ENCODE measurements around the gene CARD6. TPM values are rescaled to one million over a fixed set of nuclear protein-coding genes. Genes with fewer than 3 reads are reported as not detected.

Gene CARD6
- total and polyA plus RNA-seq, 2 of the 13 experiments (the other 11 are each of a cell fraction or from before 2014, with no cell fraction given) = 0.33 to 1.4 TPM

- TF ChIP-seq, protein P1, sequence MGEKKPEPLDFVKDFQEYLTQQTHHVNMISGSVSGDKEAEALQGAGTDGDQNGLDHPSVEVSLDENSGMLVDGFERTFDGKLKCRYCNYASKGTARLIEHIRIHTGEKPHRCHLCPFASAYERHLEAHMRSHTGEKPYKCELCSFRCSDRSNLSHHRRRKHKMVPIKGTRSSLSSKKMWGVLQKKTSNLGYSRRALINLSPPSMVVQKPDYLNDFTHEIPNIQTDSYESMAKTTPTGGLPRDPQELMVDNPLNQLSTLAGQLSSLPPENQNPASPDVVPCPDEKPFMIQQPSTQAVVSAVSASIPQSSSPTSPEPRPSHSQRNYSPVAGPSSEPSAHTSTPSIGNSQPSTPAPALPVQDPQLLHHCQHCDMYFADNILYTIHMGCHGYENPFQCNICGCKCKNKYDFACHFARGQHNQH (CRISPR knock-in tag; IDR thresholded peaks at IDR 0.05) = peak; percentile 35; the same call in 1 of the 2 replicates
- TF ChIP-seq, protein P2, sequence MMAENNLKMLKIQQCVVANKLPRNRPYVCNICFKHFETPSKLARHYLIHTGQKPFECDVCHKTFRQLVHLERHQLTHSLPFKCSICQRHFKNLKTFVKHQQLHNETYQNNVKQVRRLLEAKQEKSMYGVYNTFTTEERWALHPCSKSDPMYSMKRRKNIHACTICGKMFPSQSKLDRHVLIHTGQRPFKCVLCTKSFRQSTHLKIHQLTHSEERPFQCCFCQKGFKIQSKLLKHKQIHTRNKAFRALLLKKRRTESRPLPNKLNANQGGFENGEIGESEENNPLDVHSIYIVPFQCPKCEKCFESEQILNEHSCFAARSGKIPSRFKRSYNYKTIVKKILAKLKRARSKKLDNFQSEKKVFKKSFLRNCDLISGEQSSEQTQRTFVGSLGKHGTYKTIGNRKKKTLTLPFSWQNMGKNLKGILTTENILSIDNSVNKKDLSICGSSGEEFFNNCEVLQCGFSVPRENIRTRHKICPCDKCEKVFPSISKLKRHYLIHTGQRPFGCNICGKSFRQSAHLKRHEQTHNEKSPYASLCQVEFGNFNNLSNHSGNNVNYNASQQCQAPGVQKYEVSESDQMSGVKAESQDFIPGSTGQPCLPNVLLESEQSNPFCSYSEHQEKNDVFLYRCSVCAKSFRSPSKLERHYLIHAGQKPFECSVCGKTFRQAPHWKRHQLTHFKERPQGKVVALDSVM (CRISPR knock-in tag; IDR thresholded peaks at IDR 0.05) = 0 out of 2 replicates have a peak, but pooled peaks have one; percentile 9
- peak; percentile 82; the same call in 1 of the 2 replicates for TF ChIP-seq MED13 (CRISPR knock-in tag; IDR thresholded peaks at IDR 0.05)
- TF ChIP-seq ZNF501 (CRISPR knock-in tag; IDR thresholded peaks at IDR 0.05) = peak; percentile 79
- TF ChIP-seq, protein P3, sequence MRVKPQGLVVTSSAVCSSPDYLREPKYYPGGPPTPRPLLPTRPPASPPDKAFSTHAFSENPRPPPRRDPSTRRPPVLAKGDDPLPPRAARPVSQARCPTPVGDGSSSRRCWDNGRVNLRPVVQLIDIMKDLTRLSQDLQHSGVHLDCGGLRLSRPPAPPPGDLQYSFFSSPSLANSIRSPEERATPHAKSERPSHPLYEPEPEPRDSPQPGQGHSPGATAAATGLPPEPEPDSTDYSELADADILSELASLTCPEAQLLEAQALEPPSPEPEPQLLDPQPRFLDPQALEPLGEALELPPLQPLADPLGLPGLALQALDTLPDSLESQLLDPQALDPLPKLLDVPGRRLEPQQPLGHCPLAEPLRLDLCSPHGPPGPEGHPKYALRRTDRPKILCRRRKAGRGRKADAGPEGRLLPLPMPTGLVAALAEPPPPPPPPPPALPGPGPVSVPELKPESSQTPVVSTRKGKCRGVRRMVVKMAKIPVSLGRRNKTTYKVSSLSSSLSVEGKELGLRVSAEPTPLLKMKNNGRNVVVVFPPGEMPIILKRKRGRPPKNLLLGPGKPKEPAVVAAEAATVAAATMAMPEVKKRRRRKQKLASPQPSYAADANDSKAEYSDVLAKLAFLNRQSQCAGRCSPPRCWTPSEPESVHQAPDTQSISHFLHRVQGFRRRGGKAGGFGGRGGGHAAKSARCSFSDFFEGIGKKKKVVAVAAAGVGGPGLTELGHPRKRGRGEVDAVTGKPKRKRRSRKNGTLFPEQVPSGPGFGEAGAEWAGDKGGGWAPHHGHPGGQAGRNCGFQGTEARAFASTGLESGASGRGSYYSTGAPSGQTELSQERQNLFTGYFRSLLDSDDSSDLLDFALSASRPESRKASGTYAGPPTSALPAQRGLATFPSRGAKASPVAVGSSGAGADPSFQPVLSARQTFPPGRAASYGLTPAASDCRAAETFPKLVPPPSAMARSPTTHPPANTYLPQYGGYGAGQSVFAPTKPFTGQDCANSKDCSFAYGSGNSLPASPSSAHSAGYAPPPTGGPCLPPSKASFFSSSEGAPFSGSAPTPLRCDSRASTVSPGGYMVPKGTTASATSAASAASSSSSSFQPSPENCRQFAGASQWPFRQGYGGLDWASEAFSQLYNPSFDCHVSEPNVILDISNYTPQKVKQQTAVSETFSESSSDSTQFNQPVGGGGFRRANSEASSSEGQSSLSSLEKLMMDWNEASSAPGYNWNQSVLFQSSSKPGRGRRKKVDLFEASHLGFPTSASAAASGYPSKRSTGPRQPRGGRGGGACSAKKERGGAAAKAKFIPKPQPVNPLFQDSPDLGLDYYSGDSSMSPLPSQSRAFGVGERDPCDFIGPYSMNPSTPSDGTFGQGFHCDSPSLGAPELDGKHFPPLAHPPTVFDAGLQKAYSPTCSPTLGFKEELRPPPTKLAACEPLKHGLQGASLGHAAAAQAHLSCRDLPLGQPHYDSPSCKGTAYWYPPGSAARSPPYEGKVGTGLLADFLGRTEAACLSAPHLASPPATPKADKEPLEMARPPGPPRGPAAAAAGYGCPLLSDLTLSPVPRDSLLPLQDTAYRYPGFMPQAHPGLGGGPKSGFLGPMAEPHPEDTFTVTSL (CRISPR knock-in tag; IDR thresholded peaks at IDR 0.05; ENCODE audit: borderline replicate concordance) = peak; percentile 43; the same call in 1 of the 2 replicates
- no peak for TF ChIP-seq TGIF2 (CRISPR knock-in tag; IDR thresholded peaks at IDR 0.05)
- TF ChIP-seq ZBTB8A (CRISPR knock-in tag; IDR thresholded peaks at IDR 0.05; ENCODE audit: borderline replicate concordance, low read depth) = no peak
- TF ChIP-seq CBX1 (IDR thresholded peaks at IDR 0.05; ENCODE audit: low read depth) = no peak
- no peak for TF ChIP-seq GZF1 (CRISPR knock-in tag; IDR thresholded peaks at IDR 0.05)
- no peak for TF ChIP-seq PRPF4 (IDR thresholded peaks at IDR 0.05; ENCODE audit: low read depth, low read length, poor library complexity, severe bottlenecking)
- TF ChIP-seq ZNF614 (CRISPR knock-in tag; IDR thresholded peaks at IDR 0.05; ENCODE audit: borderline replicate concordance) = no peak
- peak; percentile 67 for TF ChIP-seq MED1 (CRISPR knock-in tag; IDR thresholded peaks at IDR 0.05)
- no peak for TF ChIP-seq SMARCC2 (IDR thresholded peaks at IDR 0.05)
- no peak for TF ChIP-seq HNF4G (IDR thresholded peaks at IDR 0.05; ENCODE audit: borderline replicate concordance, low read depth, low read length)
- TF ChIP-seq HNF4G (CRISPR knock-in tag; IDR thresholded peaks at IDR 0.05; ENCODE audit: borderline replicate concordance, low read depth) = no peak
- peak; percentile 63; the same call in 1 of the 2 replicates for TF ChIP-seq KMT2A (CRISPR knock-in tag; IDR thresholded peaks at IDR 0.05)
- TF ChIP-seq, protein P4, sequence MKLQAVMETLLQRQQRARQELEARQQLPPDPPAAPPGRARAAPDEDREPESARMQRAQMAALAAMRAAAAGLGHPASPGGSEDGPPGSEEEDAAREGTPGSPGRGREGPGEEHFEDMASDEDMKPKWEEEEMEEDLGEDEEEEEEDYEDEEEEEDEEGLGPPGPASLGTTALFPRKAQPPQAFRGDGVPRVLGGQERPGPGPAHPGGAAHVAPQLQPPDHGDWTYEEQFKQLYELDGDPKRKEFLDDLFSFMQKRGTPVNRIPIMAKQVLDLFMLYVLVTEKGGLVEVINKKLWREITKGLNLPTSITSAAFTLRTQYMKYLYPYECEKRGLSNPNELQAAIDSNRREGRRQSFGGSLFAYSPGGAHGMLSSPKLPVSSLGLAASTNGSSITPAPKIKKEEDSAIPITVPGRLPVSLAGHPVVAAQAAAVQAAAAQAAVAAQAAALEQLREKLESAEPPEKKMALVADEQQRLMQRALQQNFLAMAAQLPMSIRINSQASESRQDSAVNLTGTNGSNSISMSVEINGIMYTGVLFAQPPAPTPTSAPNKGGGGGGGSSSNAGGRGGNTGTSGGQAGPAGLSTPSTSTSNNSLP (IDR thresholded peaks at IDR 0.05; ENCODE audit: low read depth, low read length) = no peak
- TF ChIP-seq POLR2G (IDR thresholded peaks at IDR 0.05; ENCODE audit: low read depth, low read length) = peak; percentile 73
- TF ChIP-seq ZIK1 (CRISPR knock-in tag; IDR thresholded peaks at IDR 0.05; ENCODE audit: borderline replicate concordance, low read depth) = no peak
These were observed 43.0 kb upstream of the CARD6 start, which contains the start of gene PRKAA1 (continued) for GRCh38 chr5:40798012-40798800.
